Mesendoderm (in vitro differentiated cells): ENCODE measurements around the gene CEP170.
A peak's percentile ranks its signal among the peaks of the same experiment; 100 is the strongest.
"Not testable (repeated sequence)": the region's sequence is repeated elsewhere in the genome, so short reads cannot be mapped to it uniquely, and the experiment has no call there.

ENCODE experiments used
- DNase-seq: peaks from one replicate; pipeline ENCODE4 v3.0.0; 2013
- H2AK5ac ChIP-seq: 2 replicates; pipeline ENCODE4 v1.6.1; 2013; ENCODE audit warnings: low read length, inconsistent platforms
- H2BK120ac ChIP-seq: 2 replicates; pipeline ENCODE4 v1.6.1; 2013; ENCODE audit warnings: low read depth, mild to moderate bottlenecking, low read length, moderate library complexity, mixed read lengths
- H2BK15ac ChIP-seq: replicated peaks from 2 replicates; pipeline ENCODE4 v1.6.1; 2013; ENCODE audit warnings: low read depth, mild to moderate bottlenecking, moderate library complexity
- H2BK5ac ChIP-seq: 2 replicates; pipeline ENCODE4 v1.6.1; 2013; ENCODE audit warnings: low read length, inconsistent platforms
- H3K18ac ChIP-seq: 2 replicates; pipeline ENCODE4 v1.6.1; 2013; ENCODE audit warnings: mild to moderate bottlenecking, low read length, mixed read lengths
- H3K23ac ChIP-seq: one replicate; pipeline ENCODE4 v1.6.1; 2013; ENCODE audit warnings: low read length
- H3K27ac ChIP-seq: 2 replicates; pipeline ENCODE4 v1.5.1; 2013; ENCODE audit warnings: low read depth, mild to moderate bottlenecking, inconsistent platforms, low read length, moderate library complexity
- H3K27me3 ChIP-seq: 2 replicates; pipeline ENCODE4 v1.6.1; 2013; ENCODE audit warnings: low read length, control low read depth, mild to moderate bottlenecking, inconsistent platforms; ENCODE audit not compliant: insufficient read depth, poor library complexity
- H3K36me3 ChIP-seq: 2 replicates; pipeline ENCODE4 v1.6.1; 2013; ENCODE audit warnings: low read length, inconsistent platforms; ENCODE audit not compliant: control insufficient read depth, insufficient read depth
- H3K4ac ChIP-seq: one replicate; pipeline ENCODE4 v1.6.1; 2013; ENCODE audit warnings: low read depth, mild to moderate bottlenecking, low read length, moderate library complexity
- H3K4me1 ChIP-seq: 2 replicates; pipeline ENCODE4 v1.6.1; 2013; ENCODE audit warnings: low read depth, low read length, inconsistent platforms; ENCODE audit not compliant: control insufficient read depth
- H3K4me2 ChIP-seq: 2 replicates; pipeline ENCODE4 v1.6.1; 2013; ENCODE audit warnings: low read length
- H3K4me3 ChIP-seq: 2 replicates; pipeline ENCODE4 v1.5.1; 2013; ENCODE audit warnings: mild to moderate bottlenecking, low read length
- H3K56ac ChIP-seq: one replicate; pipeline ENCODE4 v1.6.1; 2013; ENCODE audit warnings: low read length
- H3K79me1 ChIP-seq: 2 replicates; pipeline ENCODE4 v1.6.1; 2013; ENCODE audit warnings: low read length, inconsistent platforms
- H3K79me2 ChIP-seq: 2 replicates; pipeline ENCODE4 v1.6.1; 2013; ENCODE audit warnings: mild to moderate bottlenecking, low read length; ENCODE audit not compliant: control insufficient read depth, insufficient read depth
- H3K9ac ChIP-seq: 2 replicates; pipeline ENCODE4 v1.6.1; 2013; ENCODE audit warnings: low read length, inconsistent platforms
- H4K5ac ChIP-seq: one replicate; pipeline ENCODE4 v1.6.1; 2013; ENCODE audit warnings: low read length
- H4K8ac ChIP-seq: one replicate; pipeline ENCODE4 v1.6.1; 2013; ENCODE audit warnings: low read depth, mild to moderate bottlenecking, control low read depth, low read length, moderate library complexity
- WGBS: extraction: QIAGEN DNeasy Blood & Tissue Kit; methylation state at CpG from one replicate; pipeline ENCODE4 v1.1.7; 2013; ENCODE audit warnings: low lambda C conversion rate, missing lambda C conversion rate; ENCODE audit not compliant: insufficient coverage; ENCODE audit errors: extremely low coverage; 5-methylcytosine and 5-hydroxymethylcytosine counted together

Gene CEP170

DNA sequence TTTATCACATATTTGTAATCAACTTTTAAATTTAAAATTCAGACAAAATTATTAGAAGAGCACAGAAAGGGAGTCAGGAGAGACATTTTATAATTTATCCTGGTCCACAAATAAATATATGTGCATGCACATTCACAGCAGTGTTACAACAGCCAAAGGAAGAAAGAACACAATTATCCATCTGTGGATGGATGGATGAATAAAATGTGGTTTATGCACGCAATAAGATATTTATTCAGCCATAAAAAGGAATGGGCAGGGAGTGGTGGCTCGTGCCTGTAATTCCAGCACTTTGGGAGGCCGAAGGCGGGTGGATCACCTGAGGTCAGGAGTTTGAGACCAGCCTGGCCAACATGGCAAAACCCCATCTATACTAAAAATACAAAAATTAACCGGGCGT, 77.3 kb downstream of the CEP170 start:
- not testable (repeated sequence) for H2BK120ac ChIP-seq, H4K8ac ChIP-seq, H3K27ac ChIP-seq, H4K5ac ChIP-seq, H3K4me3 ChIP-seq, H3K4me2 ChIP-seq, H2BK15ac ChIP-seq, H3K23ac ChIP-seq, DNase-seq, H3K4ac ChIP-seq, H3K4me1 ChIP-seq, H3K36me3 ChIP-seq, H2BK5ac ChIP-seq, H3K79me2 ChIP-seq, H2AK5ac ChIP-seq, H3K9ac ChIP-seq, H3K79me1 ChIP-seq, H3K27me3 ChIP-seq, H3K56ac ChIP-seq, H3K18ac ChIP-seq
- WGBS, result no CpG with 5 or more reads among the region's 6 CpGs

- not testable (repeated sequence) for H3K9ac ChIP-seq, H3K27ac ChIP-seq, H3K36me3 ChIP-seq, H3K4me3 ChIP-seq, H3K23ac ChIP-seq, H3K4me2 ChIP-seq, H3K27me3 ChIP-seq, H3K56ac ChIP-seq, H4K8ac ChIP-seq, H2BK15ac ChIP-seq, H4K5ac ChIP-seq, H2AK5ac ChIP-seq, H3K79me1 ChIP-seq, H3K79me2 ChIP-seq, H3K18ac ChIP-seq, H2BK120ac ChIP-seq, DNase-seq, H3K4me1 ChIP-seq, H3K4ac ChIP-seq, H2BK5ac ChIP-seq
- WGBS, result no CpG with 5 or more reads among the region's 2 CpGs
These were observed 81.2 kb downstream of the CEP170 start for GRCh38 chr1:243173758-243174369.

DNA sequence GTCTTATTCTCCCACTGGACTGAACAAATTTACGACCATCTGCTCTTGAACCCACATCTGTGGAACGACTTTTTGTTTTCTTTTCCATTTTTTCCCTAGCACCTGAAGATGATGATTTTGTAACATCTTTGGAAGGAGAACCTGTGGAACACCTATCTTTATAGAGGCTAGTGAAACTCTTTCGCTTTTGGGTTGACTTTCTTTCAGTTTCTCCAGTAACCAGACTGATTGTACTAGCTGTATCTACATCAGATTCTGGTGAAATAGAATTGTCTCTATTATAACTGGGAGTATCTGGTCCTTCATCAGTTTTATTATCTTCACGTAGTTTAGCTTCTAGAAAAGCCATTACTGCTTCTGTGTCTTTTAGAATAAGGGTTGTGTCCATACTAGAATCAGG, 90.2 kb downstream of the CEP170 start:
- not testable (repeated sequence) for H3K4ac ChIP-seq, H3K4me2 ChIP-seq
- no CpG with 5 or more reads among the region's 4 CpGs for WGBS

DNA sequence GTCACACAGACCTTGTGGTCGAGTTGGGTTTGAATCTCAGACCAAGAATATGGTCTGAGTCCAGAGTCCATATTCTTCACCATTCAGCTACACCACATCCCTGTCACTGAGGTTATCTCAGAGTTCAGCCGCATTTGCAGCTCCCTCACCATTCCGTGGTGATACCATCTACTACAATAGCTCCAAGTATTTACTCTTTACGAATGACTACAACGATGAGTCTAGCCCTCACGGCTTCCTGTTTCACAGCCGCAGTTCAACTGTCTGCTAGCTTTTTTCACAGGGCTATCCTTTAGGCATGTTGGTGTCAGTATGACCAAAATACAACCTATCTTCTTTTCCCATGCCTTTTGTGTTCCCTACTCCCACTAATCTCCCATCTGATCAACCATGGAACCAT, 104.2 kb downstream of the CEP170 start:
- not testable (repeated sequence) for H3K36me3 ChIP-seq, H3K9ac ChIP-seq, H3K4me2 ChIP-seq, H3K79me2 ChIP-seq, H3K4ac ChIP-seq, H2BK120ac ChIP-seq, H3K23ac ChIP-seq, H3K4me1 ChIP-seq, H2BK5ac ChIP-seq, H3K4me3 ChIP-seq, H3K18ac ChIP-seq, H3K79me1 ChIP-seq, H3K27me3 ChIP-seq, H2AK5ac ChIP-seq, H4K8ac ChIP-seq, H2BK15ac ChIP-seq, H3K27ac ChIP-seq, H3K56ac ChIP-seq, H4K5ac ChIP-seq
- DNase-seq, result peak; percentile 22
- WGBS, result no CpG with 5 or more reads among the region's 7 CpGs

More for the DNA sequence above, 90.2 kb downstream of the CEP170 start:
- DNase-seq, H3K79me1 ChIP-seq, H3K4me1 ChIP-seq, H3K27me3 ChIP-seq, H3K9ac ChIP-seq, H3K27ac ChIP-seq, H3K18ac ChIP-seq, H2BK120ac ChIP-seq, H2BK5ac ChIP-seq, H3K36me3 ChIP-seq, H2BK15ac ChIP-seq, H3K56ac ChIP-seq, H3K4me3 ChIP-seq, H3K23ac ChIP-seq, H2AK5ac ChIP-seq, H4K8ac ChIP-seq, H3K79me2 ChIP-seq, H4K5ac ChIP-seq: not testable (repeated sequence)

- not testable (repeated sequence) for H3K79me2 ChIP-seq, H3K4me2 ChIP-seq, H2BK120ac ChIP-seq, H3K4me1 ChIP-seq, H4K5ac ChIP-seq, H3K9ac ChIP-seq, H3K27ac ChIP-seq, H3K4me3 ChIP-seq, H3K23ac ChIP-seq, H3K56ac ChIP-seq, H2AK5ac ChIP-seq, DNase-seq, H3K79me1 ChIP-seq, H2BK5ac ChIP-seq, H2BK15ac ChIP-seq, H3K18ac ChIP-seq, H3K4ac ChIP-seq, H3K36me3 ChIP-seq, H3K27me3 ChIP-seq, H4K8ac ChIP-seq
- no CpG with 5 or more reads among the region's 4 CpGs for WGBS
These were observed 106.0 kb downstream of the CEP170 start for GRCh38 chr1:243149120-243149519.

GRCh38 chr1:243147351-243147750, 107.7 kb downstream of the CEP170 start:
- DNase-seq, H3K79me2 ChIP-seq, H3K56ac ChIP-seq, H3K4me2 ChIP-seq, H3K18ac ChIP-seq, H2BK5ac ChIP-seq, H4K8ac ChIP-seq, H3K79me1 ChIP-seq, H3K23ac ChIP-seq, H3K36me3 ChIP-seq, H3K4ac ChIP-seq, H4K5ac ChIP-seq, H3K27ac ChIP-seq, H3K4me3 ChIP-seq, H2BK15ac ChIP-seq, H3K27me3 ChIP-seq, H3K4me1 ChIP-seq, H3K9ac ChIP-seq, H2BK120ac ChIP-seq, H2AK5ac ChIP-seq: not testable (repeated sequence)
